ENCODE data around the gene ZNF460. TPM values are rescaled to one million over a fixed set of nuclear protein-coding genes. Genes with fewer than 3 reads are reported as not detected.

The ZNF460 gene
- total and polyA plus RNA-seq, 2 donors (not counting 1 experiment from before 2014, with no cell fraction given): 13.1 to 78.1 TPM

GRCh38 chr19:57321116-57321515 is 40.8 kb downstream of the ZNF460 start:
- Histone ChIP-seq H3K36me3 (ENCODE audit: control insufficient read depth, insufficient read depth, low read length) (peaks cover 6% of the 10 kb centered on the region), H3K4me3 (replicated peaks in 1 of 4; ENCODE audit: control extremely low read depth in 1 of 4, insufficient read depth in 1 of 4, low read depth in 3 of 4, low read length in 4 of 4) (peak overlapping the region; percentile 68 to 96 (median 95)), H3K4me2 (ENCODE audit: extremely low read depth, insufficient read depth, low read length) (peak overlapping the region; percentile 95), H3K79me2 (ENCODE audit: control insufficient read depth, insufficient read depth, low read length) (peaks cover 28% of the 10 kb centered on the region), H3K4me1 (ENCODE audit: control insufficient read depth, extremely low read depth, insufficient read depth, low read length) (no peaks in the 10 kb centered on the region), H3K27ac (ENCODE audit: insufficient read depth, low read length) (peak overlapping the region; percentile 83), H3K9me3 (ENCODE audit: control insufficient read depth, insufficient read depth, low read depth, low read length) (no peaks in the 10 kb centered on the region), H2AFZ (ENCODE audit: low read length) (peak overlapping the region; percentile 62), H3K9ac (ENCODE audit: insufficient read depth, low read length) (peak overlapping the region; percentile 96), H4K20me1 (ENCODE audit: control insufficient read depth, extremely low read depth, insufficient read depth, low read length) (no peaks in the 10 kb centered on the region), H3K27me3 (ENCODE audit: control insufficient read depth, insufficient read depth, low read length) (peaks cover 2% of the 10 kb centered on the region)
- no peak for TF ChIP-seq EZH2 (IDR thresholded peaks at IDR 0.05; ENCODE audit: low read length, missing control alignments)
- TF ChIP-seq CTCF (conservative IDR thresholded peaks at IDR 0.05 in 1 of 2, IDR thresholded peaks at IDR 0.05 in 1 of 2; ENCODE audit: low read depth in 1 of 2, low read length in 2 of 2): no peak
- no peak for DNase-seq (ENCODE audit: low read depth in 2 of 2)

- Histone ChIP-seq H3K4me2 (ENCODE audit: extremely low read depth, insufficient read depth, low read length) (peak overlapping the region; percentile 95), H2AFZ (ENCODE audit: low read length) (no peak overlapping the region), H4K20me1 (ENCODE audit: control insufficient read depth, extremely low read depth, insufficient read depth, low read length) (no peaks in the 10 kb centered on the region), H3K79me2 (ENCODE audit: control insufficient read depth, insufficient read depth, low read length) (peaks cover 28% of the 10 kb centered on the region), H3K36me3 (ENCODE audit: control insufficient read depth, insufficient read depth, low read length) (peaks cover 6% of the 10 kb centered on the region), H3K4me3 (replicated peaks in 1 of 4; ENCODE audit: control extremely low read depth in 1 of 4, insufficient read depth in 1 of 4, low read depth in 3 of 4, low read length in 4 of 4) (peak overlapping the region; percentile 68 to 96 (median 95)), H3K9ac (ENCODE audit: insufficient read depth, low read length) (no peak overlapping the region), H3K4me1 (ENCODE audit: control insufficient read depth, extremely low read depth, insufficient read depth, low read length) (no peaks in the 10 kb centered on the region), H3K27ac (ENCODE audit: insufficient read depth, low read length) (no peak overlapping the region), H3K27me3 (ENCODE audit: control insufficient read depth, insufficient read depth, low read length) (no peaks in the 10 kb centered on the region), H3K9me3 (ENCODE audit: control insufficient read depth, insufficient read depth, low read depth, low read length) (no peaks in the 10 kb centered on the region)
- no peak for DNase-seq (ENCODE audit: low read depth in 2 of 2)
- no peak for TF ChIP-seq EZH2 (IDR thresholded peaks at IDR 0.05; ENCODE audit: low read length, missing control alignments)
- no peak for TF ChIP-seq CTCF (conservative IDR thresholded peaks at IDR 0.05 in 1 of 2, IDR thresholded peaks at IDR 0.05 in 1 of 2; ENCODE audit: low read depth in 1 of 2, low read length in 2 of 2)
Observed at GRCh38 chr19:57321751-57322150, 41.5 kb downstream of the ZNF460 start.

- Histone ChIP-seq H3K27ac (ENCODE audit: insufficient read depth, low read length) (no peak overlapping the region), H3K4me3 (replicated peaks in 1 of 4; ENCODE audit: control extremely low read depth in 1 of 4, insufficient read depth in 1 of 4, low read depth in 3 of 4, low read length in 4 of 4) (no peak overlapping the region), H3K4me1 (ENCODE audit: control insufficient read depth, extremely low read depth, insufficient read depth, low read length) (no peaks in the 10 kb centered on the region), H3K79me2 (ENCODE audit: control insufficient read depth, insufficient read depth, low read length) (peaks cover 28% of the 10 kb centered on the region), H3K4me2 (ENCODE audit: extremely low read depth, insufficient read depth, low read length) (no peak overlapping the region), H3K9ac (ENCODE audit: insufficient read depth, low read length) (no peak overlapping the region), H3K27me3 (ENCODE audit: control insufficient read depth, insufficient read depth, low read length) (no peaks in the 10 kb centered on the region), H3K9me3 (ENCODE audit: control insufficient read depth, insufficient read depth, low read depth, low read length) (no peaks in the 10 kb centered on the region), H4K20me1 (ENCODE audit: control insufficient read depth, extremely low read depth, insufficient read depth, low read length) (no peaks in the 10 kb centered on the region), H2AFZ (ENCODE audit: low read length) (no peak overlapping the region), H3K36me3 (ENCODE audit: control insufficient read depth, insufficient read depth, low read length) (peaks cover 13% of the 10 kb centered on the region)
- no peak for TF ChIP-seq CTCF (conservative IDR thresholded peaks at IDR 0.05 in 1 of 2, IDR thresholded peaks at IDR 0.05 in 1 of 2; ENCODE audit: low read depth in 1 of 2, low read length in 2 of 2)
- no peak for TF ChIP-seq EZH2 (IDR thresholded peaks at IDR 0.05; ENCODE audit: low read length, missing control alignments)
- no peak for DNase-seq (ENCODE audit: low read depth in 2 of 2)
Observed at GRCh38 chr19:57324992-57325391, 44.7 kb downstream of the ZNF460 start.

Data from fibroblast of lung (primary cell).